Measurements from ENCODE around the gene HORMAD1.

DNA sequence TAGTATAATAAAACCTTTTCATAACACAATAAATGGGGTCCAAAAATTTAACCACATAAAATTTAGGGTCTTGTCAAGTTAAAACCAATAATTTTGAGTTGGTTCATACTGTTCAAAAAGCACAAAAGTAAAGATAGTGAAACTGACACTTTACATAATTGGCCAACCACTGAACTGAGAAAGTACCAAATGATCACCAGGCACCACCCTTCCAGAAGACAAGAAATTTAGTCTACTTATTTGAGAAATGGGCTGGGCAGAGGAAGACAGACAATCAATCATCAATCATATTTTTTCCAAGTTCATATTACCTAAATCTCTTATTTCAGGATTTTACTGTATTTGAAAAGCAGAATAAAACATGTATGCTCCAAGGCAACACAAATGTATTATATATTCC lies 17.3 kb downstream of the HORMAD1 start:
- TF ChIP-seq TCF4 (CRISPR knock-in tag; IDR thresholded peaks at IDR 0.05; ENCODE audit: borderline replicate concordance) = no peak
- no peak for TF ChIP-seq TOX (CRISPR knock-in tag; IDR thresholded peaks at IDR 0.05; ENCODE audit: borderline replicate concordance)
